ENCODE results near the gene C2orf81.

The C2orf81 gene

GRCh38 chr2:74441690-74442482 is 20.5 kb upstream of the C2orf81 start, which contains the start of gene RTKN:
RTKN (minus strand) TSS chr2:74441937; CDS start chr2:74441816, 121 bp downstream.
- H3K27ac ChIP-seq (ENCODE audit: low read length) = peak within 1 kb of the TSS; percentile 65
- H3K36me3 ChIP-seq (ENCODE audit: insufficient read depth, low read length) = no peaks in the 10 kb centered on the region
- H3K79me2 ChIP-seq (ENCODE audit: insufficient read depth, low read length) = peaks cover 5% of the 10 kb centered on the region; the same call in 1 of the 2 replicates
- no peaks in the 10 kb centered on the region for H4K20me1 ChIP-seq (ENCODE audit: insufficient read depth, low read length)
- peaks cover 4% of the 10 kb centered on the region for H3K27me3 ChIP-seq (ENCODE audit: insufficient read depth, low read length, poor library complexity)
- peak within 1 kb of the TSS in 1 of 2 experiments; percentile 70; a peak in 2 of 4 replicates for H3K4me3 ChIP-seq (ENCODE audit: low read depth in 1 of 2, low read length in 2 of 2)
- H3K9me3 ChIP-seq (ENCODE audit: insufficient read depth, low read length, severe bottlenecking) = no peaks in the 10 kb centered on the region
- TF ChIP-seq EZH2 (IDR thresholded peaks at IDR 0.05; ENCODE audit: borderline replicate concordance, low read depth, low read length, severe bottlenecking) (no peak), CTCF (IDR thresholded peaks at IDR 0.05; ENCODE audit: borderline replicate concordance, extremely low read depth, low read length, poor library complexity, severe bottlenecking) (no peak)
- ATAC-seq (ENCODE audit: insufficient read depth, low read depth) (no peak), DNase-seq (no peak)
- peak within 1 kb of the TSS; percentile 77 for H3K9ac ChIP-seq (ENCODE audit: low read depth, low read length)
- peak within 1 kb of the TSS; percentile 85 for H3K4me2 ChIP-seq (ENCODE audit: insufficient read depth, low read length)
- peak within 1 kb of the TSS; percentile 86 for H2AFZ ChIP-seq (ENCODE audit: low read depth, low read length)
- H3K4me1 ChIP-seq (ENCODE audit: insufficient read depth, low read length) = peaks cover 40% of the 10 kb centered on the region

- H3K4me3 ChIP-seq (ENCODE audit: low read depth in 1 of 2, low read length in 2 of 2) = no peak overlapping the region
- TF ChIP-seq EZH2 (IDR thresholded peaks at IDR 0.05; ENCODE audit: borderline replicate concordance, low read depth, low read length, severe bottlenecking) (no peak), CTCF (IDR thresholded peaks at IDR 0.05; ENCODE audit: borderline replicate concordance, extremely low read depth, low read length, poor library complexity, severe bottlenecking) (no peak)
- H3K9ac ChIP-seq (ENCODE audit: low read depth, low read length) = peak overlapping the region; percentile 77; the same call in 1 of the 2 replicates
- peaks cover 4% of the 10 kb centered on the region for H3K27me3 ChIP-seq (ENCODE audit: insufficient read depth, low read length, poor library complexity)
- H3K79me2 ChIP-seq (ENCODE audit: insufficient read depth, low read length) = peaks cover 5% of the 10 kb centered on the region; the same call in 1 of the 2 replicates
- H3K4me1 ChIP-seq (ENCODE audit: insufficient read depth, low read length) = peaks cover 41% of the 10 kb centered on the region
- ATAC-seq (ENCODE audit: insufficient read depth, low read depth) = no peak
- no peak overlapping the region for H3K27ac ChIP-seq (ENCODE audit: low read length)
- no peaks in the 10 kb centered on the region for H4K20me1 ChIP-seq (ENCODE audit: insufficient read depth, low read length)
- H3K36me3 ChIP-seq (ENCODE audit: insufficient read depth, low read length) = no peaks in the 10 kb centered on the region
- DNase-seq = no peak
- peak overlapping the region; percentile 85 for H3K4me2 ChIP-seq (ENCODE audit: insufficient read depth, low read length)
- no peaks in the 10 kb centered on the region for H3K9me3 ChIP-seq (ENCODE audit: insufficient read depth, low read length, severe bottlenecking)
- peak overlapping the region; percentile 86 for H2AFZ ChIP-seq (ENCODE audit: low read depth, low read length)
Observed at GRCh38 chr2:74441170-74441689, 19.8 kb upstream of the C2orf81 start.

GRCh38 chr2:74440378-74441169 is 19.2 kb upstream of the C2orf81 start:
- peaks cover 4% of the 10 kb centered on the region for H3K27me3 ChIP-seq (ENCODE audit: insufficient read depth, low read length, poor library complexity)
- TF ChIP-seq CTCF (IDR thresholded peaks at IDR 0.05; ENCODE audit: borderline replicate concordance, extremely low read depth, low read length, poor library complexity, severe bottlenecking) (peak; percentile 51), EZH2 (IDR thresholded peaks at IDR 0.05; ENCODE audit: borderline replicate concordance, low read depth, low read length, severe bottlenecking) (no peak)
- H3K4me1 ChIP-seq (ENCODE audit: insufficient read depth, low read length) = peaks cover 41% of the 10 kb centered on the region
- peaks cover 5% of the 10 kb centered on the region; the same call in 1 of the 2 replicates for H3K79me2 ChIP-seq (ENCODE audit: insufficient read depth, low read length)
- DNase-seq = peak; percentile 91
- no peaks in the 10 kb centered on the region for H3K36me3 ChIP-seq (ENCODE audit: insufficient read depth, low read length)
- H3K27ac ChIP-seq (ENCODE audit: low read length) = peak overlapping the region; percentile 84
- peak overlapping the region; percentile 18 to 70; a peak in 3 of 4 replicates for H3K4me3 ChIP-seq (ENCODE audit: low read depth in 1 of 2, low read length in 2 of 2)
- peak; percentile 99 for ATAC-seq (ENCODE audit: insufficient read depth, low read depth)
- H3K9ac ChIP-seq (ENCODE audit: low read depth, low read length) = peak overlapping the region; percentile 77
- peak overlapping the region; percentile 86 for H2AFZ ChIP-seq (ENCODE audit: low read depth, low read length)
- H4K20me1 ChIP-seq (ENCODE audit: insufficient read depth, low read length) = no peaks in the 10 kb centered on the region
- no peaks in the 10 kb centered on the region for H3K9me3 ChIP-seq (ENCODE audit: insufficient read depth, low read length, severe bottlenecking)
- peak overlapping the region; percentile 85 for H3K4me2 ChIP-seq (ENCODE audit: insufficient read depth, low read length)
